Stimulated activated CD4-positive, alpha-beta T cell treated with anti-CD3 and anti-CD28 coated beads, Interleukin-15, amount 100 ng/mL, for 1 hour (primary cell): Measurements from ENCODE around the gene TMEM121B.
"Not testable (repeated sequence)": the region's sequence is repeated elsewhere in the genome, so short reads cannot be mapped to it uniquely, and the experiment has no call there.

Experiments
- DNase-seq, 2 donors: peaks; one replicate each; pipeline ENCODE4 v3.0.0-alpha.2; 2020; ENCODE audit warnings: low read depth in 1 of 2, low spot score in 1 of 2

The TMEM121B gene

DNA sequence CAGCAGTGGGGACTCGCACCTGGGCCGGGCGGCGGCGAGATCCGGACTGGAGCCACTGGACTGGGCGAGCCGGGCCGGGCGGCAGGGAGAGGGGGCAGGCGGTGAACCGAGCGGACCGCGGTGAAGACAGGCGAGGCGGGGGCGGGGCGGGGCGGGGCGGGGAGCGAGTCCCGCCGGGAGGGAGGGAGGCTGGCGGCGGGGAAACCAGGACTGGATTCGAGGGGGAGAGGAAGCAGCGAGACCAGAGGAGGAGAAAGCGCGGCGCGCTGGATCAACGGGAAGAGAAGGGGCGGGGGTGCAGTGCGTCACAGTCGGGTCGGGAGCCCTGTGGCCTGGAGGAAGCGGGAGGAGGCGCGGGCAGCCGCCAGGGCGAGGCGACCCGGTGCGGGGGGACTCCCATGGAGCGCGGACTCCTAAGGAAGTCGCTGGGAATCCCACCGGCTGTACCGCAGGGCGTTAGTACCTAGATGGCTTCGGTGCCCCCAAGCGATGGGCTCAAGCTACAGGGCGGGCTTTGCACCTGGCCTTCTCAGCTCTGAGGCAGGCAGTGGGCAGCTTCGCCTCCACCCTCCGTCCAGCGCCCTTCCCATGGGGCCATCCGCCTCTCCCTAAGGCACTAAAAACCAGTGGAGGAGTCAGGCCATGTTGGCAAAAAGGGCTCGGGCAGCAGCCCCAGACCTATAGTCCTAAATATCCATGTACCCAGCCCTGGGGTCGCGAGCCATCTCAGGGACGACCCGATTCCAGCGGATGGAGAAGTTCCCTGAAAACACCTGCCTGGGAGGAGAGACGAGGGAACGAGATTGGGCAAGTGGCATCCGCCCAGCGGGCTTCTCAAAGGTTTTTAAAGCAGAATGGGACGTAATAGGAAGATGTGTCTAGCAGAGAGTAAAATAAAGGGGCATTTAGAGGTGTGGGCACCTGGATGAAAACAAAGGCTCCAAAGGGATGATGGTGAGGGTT lies at the start of gene TMEM121B:
TSS of gene TMEM121B (minus strand) at position 128 of the 963 bp plus-strand sequence. CDS start 233 bp downstream, outside the sequence.
- DNase-seq: no peak

DNA sequence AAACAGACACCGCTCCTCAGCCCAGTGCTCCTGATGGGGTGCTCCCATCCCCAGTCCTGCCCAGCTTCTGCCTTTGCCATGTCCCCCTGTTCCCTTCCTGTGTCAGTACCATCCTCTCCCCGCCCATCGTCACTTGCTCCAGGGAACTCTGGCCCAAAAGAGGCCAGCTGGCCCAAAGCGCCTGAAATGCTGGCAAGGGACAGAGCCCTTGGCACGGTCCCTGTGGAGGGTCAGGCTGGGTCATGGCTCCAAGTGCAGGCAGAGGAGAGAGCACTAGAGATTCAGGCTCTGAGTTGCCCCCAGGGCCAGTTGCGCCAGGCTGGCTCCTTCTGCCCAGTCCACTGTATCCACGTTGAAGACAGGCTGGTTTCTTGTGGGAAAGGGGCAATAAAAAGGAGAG lies 46.3 kb upstream of the TMEM121B start:
- no peak for DNase-seq

- DNase-seq: no peak
Measured at GRCh38 chr22:17164392-17165024, 43.3 kb upstream of the TMEM121B start.

DNA sequence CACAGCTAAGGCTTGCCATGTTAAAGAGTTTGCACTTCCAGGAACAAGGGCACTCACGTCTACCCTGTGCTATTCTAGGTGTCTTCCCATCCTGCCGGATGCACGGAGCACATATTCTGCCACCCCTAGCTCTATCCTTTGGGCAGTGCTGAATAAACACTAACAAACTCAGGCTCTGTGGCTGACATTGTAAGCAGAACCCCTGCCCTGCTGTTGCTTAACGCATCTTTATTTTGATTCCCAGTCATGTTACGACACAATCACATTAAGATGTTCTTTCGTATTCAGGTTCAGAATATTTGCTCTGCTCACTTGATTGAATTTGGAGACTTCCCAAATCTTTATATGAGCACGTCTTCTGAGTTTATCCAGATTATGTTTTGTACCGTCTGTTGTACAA lies 41.6 kb upstream of the TMEM121B start:
- no peak for DNase-seq

DNA sequence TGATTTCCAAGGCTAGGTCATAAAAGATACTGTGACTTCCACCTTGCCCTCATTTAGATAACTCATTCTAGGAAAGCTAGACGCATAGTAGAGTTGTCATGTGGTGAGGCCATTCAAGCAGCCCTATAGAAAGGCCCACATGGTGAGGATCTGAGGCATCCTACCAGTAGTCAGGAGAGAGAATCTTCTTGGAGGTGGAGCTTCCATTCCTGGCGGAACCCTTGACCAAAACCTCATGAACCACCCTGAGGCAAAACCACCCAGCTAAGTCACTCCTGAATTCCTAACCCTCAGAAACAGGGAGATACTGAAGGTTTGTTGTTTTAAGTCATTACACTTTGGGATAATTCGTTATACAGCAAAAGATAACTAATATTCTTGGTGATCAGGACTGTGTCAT lies 40.8 kb upstream of the TMEM121B start:
- no peak for DNase-seq

DNA sequence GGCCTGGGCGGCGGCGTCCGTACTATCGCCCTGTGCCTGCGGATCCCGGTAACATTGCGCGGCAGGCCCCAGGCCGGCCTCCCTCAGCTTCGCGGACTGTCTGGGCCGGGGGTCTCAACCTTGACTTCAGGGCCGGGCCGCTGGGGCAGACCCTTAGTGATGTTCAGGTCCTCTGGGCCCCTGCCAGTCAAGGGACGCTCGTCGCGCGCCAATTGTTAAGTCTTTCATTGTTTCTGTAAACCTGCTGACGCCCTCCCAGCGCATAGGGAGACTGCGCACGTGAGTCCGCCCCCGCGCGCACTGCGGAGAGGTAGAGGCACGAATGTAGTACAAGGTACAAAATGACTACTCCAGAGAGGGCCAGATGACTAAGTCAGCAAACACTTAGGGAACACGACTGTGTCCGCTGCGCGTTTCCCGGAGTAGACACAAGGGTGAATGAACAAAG lies 38.4 kb upstream of the TMEM121B start:
- DNase-seq: peak in 1 of 2 donors; percentile 59

GRCh38 chr22:17158568-17159503 lies 37.7 kb upstream of the TMEM121B start, which contains the start of gene HDHD5:
Gene HDHD5 (minus strand): TSS chr22:17159277. CDS start chr22:17159251, 26 bp downstream.
- peak; percentile 81 to 86 for DNase-seq

DNA sequence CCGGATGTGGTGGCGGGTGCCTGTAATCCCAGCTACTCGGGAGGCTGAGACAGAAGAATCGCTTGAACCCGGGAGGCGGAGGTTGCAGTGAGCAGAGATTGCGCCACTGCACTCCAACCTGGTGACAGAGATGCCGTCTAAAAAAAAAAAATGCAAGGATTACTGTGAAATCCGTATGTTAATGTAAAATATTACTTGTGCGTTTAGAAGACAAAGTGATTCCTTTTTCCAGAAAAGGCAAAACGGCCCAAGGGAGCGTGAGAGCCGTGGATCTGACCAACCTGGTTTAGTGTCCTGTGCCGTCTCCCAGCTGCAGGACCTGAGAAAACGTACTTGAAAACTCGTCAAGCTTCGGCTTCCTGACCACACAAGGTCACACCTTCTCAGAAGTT lies 37.0 kb upstream of the TMEM121B start:
- no peak for DNase-seq

DNA sequence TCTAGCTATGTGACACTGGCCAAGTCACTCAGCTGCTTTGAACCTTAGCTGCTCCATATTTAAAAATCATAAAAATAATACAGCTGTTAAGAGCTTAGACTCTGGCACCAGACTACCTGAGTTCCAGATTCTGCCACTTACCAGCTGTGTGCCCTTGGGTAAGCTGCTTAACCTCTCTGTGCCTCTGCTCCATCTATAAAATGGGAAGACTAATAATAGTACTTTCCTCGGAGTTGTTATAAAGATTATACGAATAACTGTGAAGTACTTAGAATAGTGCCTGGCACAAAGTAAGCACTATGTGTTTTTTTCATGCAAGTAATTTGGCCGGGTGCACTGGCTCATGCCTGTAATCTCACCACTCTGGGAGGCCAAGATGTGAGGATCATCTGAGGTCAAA lies 36.6 kb upstream of the TMEM121B start:
- no peak for DNase-seq

DNA sequence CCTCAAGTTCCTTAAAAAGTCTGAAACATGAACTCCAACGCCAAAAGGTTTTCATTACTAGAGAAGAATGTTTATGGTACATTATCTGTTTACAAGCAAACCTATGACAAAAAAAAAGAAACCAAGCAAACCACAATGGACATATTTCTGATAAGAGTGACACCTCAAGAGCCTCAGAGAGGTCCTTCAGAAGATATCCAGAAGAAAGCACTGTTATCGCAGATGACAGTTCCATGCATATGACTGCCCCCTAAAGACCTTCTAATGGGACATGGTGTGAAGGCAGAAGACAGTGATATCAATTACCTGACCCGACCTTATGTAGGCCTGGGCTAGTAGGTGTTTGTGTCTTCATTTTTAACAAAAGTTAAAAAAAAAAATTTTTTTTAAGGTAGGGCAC lies 34.8 kb upstream of the TMEM121B start:
- no peak for DNase-seq

- DNase-seq: no peak
Measured at GRCh38 chr22:17152971-17153370, 31.8 kb upstream of the TMEM121B start.

GRCh38 chr22:17152340-17152739 lies 31.2 kb upstream of the TMEM121B start:
- no peak for DNase-seq

DNA sequence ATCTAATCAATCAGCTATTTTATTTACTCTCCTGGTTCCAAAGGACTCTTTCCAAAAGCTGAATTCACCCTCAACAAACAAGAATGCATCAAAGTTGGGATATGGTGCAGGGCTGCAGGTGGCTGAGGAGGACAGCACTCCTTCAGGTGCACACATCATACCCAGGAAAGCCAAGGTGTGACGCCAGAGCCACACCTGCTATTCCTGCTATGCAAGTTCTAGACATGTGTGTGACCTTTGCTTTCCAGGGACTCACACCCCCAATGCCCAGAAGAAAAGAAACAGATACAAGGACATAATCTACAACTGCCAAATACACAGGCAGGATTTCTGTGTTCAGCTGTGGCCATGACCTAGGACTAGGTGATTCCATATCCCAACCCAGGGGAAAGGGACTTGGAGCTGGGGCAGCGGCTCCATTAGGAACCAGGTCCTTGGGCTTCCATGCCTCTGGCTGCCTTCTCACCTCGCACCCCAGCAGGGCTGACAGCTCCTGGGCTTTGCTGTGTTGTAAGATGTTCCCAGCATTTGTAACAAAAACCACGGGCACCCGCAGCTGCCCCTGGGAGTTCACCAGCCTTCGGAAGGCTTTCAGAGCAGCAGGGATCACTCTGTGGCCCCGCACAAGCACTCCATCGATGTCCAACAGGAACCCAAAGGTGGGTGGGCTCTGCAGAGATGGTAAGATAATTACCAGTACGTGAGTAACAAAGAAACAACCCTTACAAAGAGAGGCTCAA lies 28.1 kb upstream of the TMEM121B start:
- DNase-seq: no peak

- DNase-seq: not testable (repeated sequence)
Measured at GRCh38 chr22:17147458-17147857, 26.3 kb upstream of the TMEM121B start.

DNA sequence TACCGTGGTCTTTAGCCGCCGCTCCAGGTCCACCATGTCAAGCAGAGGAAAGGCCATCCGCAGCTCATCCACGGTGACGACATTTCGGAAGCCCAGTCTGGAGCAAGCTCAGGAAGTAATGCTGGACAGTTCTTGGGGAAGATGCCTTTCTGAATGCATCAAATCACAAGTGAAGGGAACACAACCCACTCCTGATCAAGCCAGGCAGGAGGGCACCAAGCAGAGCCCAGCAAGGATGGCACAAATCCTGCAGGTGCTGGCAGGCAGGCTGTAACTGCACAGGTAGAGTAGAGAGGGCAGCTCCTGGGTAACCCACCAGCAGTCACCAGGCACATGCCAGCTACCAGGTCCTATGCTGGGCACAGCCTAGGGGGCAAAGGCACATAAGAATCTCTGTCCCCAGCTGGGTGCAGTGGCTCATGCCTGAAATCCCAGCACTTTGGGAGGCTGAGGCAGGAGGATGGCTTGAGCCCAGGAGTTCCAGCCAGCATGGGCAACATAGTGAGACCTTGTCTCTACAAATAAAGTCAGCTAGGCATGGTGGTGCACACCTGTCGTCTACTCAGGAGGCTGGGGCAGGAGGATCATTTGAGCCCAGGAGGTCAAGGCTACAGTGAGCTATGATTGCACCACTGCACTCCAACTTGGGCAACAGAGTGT lies 24.0 kb upstream of the TMEM121B start:
- DNase-seq: no peak

GRCh38 chr22:17143826-17144225 lies 22.7 kb upstream of the TMEM121B start:
- DNase-seq: no peak

- no peak for DNase-seq
Measured at GRCh38 chr22:17143101-17143500, 21.9 kb upstream of the TMEM121B start.

- no peak for DNase-seq
Measured at GRCh38 chr22:17140826-17141766, 19.9 kb upstream of the TMEM121B start.

DNA sequence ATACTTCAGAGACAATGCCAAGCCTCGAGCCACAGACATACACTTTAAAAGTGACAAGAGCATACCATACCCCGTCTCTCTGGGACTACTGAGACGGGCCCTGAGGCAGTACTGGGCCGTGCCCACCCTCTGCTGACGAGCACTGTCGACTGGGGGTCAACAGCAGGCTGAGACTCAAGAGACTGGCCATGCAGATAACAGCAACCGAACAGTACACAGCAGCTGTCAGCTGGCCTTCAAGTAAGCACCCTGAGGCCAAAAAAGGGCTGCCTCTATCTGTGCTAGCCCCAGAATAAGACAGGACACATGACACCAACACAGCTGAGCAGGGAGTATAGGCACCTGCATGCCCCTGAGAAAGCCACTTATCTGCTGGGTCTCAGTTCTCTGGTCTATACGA lies 18.9 kb upstream of the TMEM121B start:
- DNase-seq: no peak
